Pancreas (tissue), 10 donors: ENCODE results near the gene RAET1G. TPM values are rescaled to one million over a fixed set of nuclear protein-coding genes. Genes with fewer than 3 reads are reported as not detected.
A peak's percentile ranks its signal among the peaks of the same experiment; 100 is the strongest.
"Not testable (repeated sequence)": the region's sequence is repeated elsewhere in the genome, so short reads cannot be mapped to it uniquely, and the experiment has no call there.

Experiments
- ATAC-seq, 4 donors: fragments of 200-7000 bp; cut with Tn5 transposase; one replicate each; pipeline versions ENCODE4 v1.8.0 to v1.9.1; 2020; ENCODE audit warnings: mild to moderate bottlenecking in 4 of 4, moderate library complexity in 4 of 4
- DNase-seq, 6 donors: peaks; one replicate each; pipeline ENCODE4 v3.0.0-alpha.2; 2020
- FAIRE-seq: peaks from 2 replicates; lab custom pipeline; 2012; peaks lifted over from hg19 to GRCh38; lab: Jason Lieb, UNC
- H3K27ac ChIP-seq, 4 donors: fragments of 200-600 bp; sonication (generic); 1 replicate in 3 of 4; 2 replicates in 1 of 4; pipeline versions ENCODE4 v1.5.0 to v1.8.0; 2020
- H3K27me3 ChIP-seq, 4 donors: fragments of 200-600 bp; one replicate each; pipeline ENCODE4 v1.8.0; 2021
- H3K36me3 ChIP-seq, 3 donors: fragments of 200-600 bp; sonication (generic) in 1 of 3; one replicate each; pipeline versions ENCODE4 v1.5.0 to v1.8.0; 2020 to 2021
- H3K4me1 ChIP-seq, 3 donors: fragments of 200-600 bp; one replicate each; pipeline ENCODE4 v1.8.0; 2021
- H3K4me3 ChIP-seq, 4 donors: fragments of 200-600 bp; sonication (generic) in 2 of 4; one replicate each; pipeline versions ENCODE4 v1.5.0 to v1.8.0; 2020 to 2021
- H3K9me3 ChIP-seq, 4 donors: fragments of 200-600 bp; one replicate each; pipeline ENCODE4 v1.8.0; 2021
- WGBS, 2 donors: extraction: QIAGEN DNeasy Blood & Tissue Kit; methylation state at CpG; one replicate each; pipeline ENCODE4 v1.1.7; 2013; 5-methylcytosine and 5-hydroxymethylcytosine counted together
- intact Hi-C, 3 donors: fragments of 100-400 bp; cut with DNase I; formaldehyde crosslinking; loops; one replicate each; pipeline versions ENCODE4 v1.11.1 to v1.14.2; 2022
- polyA plus RNA-seq, 2 donors: library from polyadenylated mRNA; stranded (reverse); fragments of 200-250 nt; gene quantifications; one replicate each; pipeline ENCODE4 v1.2.3, GENCODE V29; 2013
- total RNA-seq, 6 donors: library from RNA; stranded (reverse); fragmentation: NEBNext Ultra II Directional in 4 of 6; extraction: Animal tissue kit (Norgen Biotek cat#: 25700) in 4 of 6; gene quantifications; one replicate each; pipeline versions ENCODE4 v1.2.1 to v1.2.4, GENCODE V29; 2021 to 2023
- TF ChIP-seq, protein P1 (sequence below), 4 donors: fragments of 200-600 bp; sonication (generic) in 3 of 4; IDR thresholded peaks; one replicate each; pipeline versions ENCODE4 v1.5.0 to v1.8.0; 2021; ENCODE audit warnings: antibody characterized with exemption in 4 of 4
- donor health status: healthy with polysubstance abuse.
- donor health status: DM: no; HTN: no; CAD: no; lungs with moderate emphysema.
- donor health status: DM: no; HTN: no; CAD: no.
- donor health status: control.
- donor health status: control.
- donor health status: Bipolar disorder and iron deficiency.
- donor health status: DM: yes; HTN: yes; CAD: no.
- donor health status: DM: no; HTN: no; CAD: no.
- donor health status: DM: no; HTN: no; CAD: no.
- donor health status: DM: yes; HTN: yes; CAD: no.

Gene RAET1G
- total RNA-seq (under 1 TPM in 1 of 6 donors, not detected in 5; 0.31 TPM), polyA plus RNA-seq (under 1 TPM in 1 of 2 donors, not detected in 1; 0.30 TPM)

GRCh38 chr6:149922642-149923326 lies at the start of gene RAET1G:
Gene RAET1G (minus strand): TSS chr6:149923121. CDS start chr6:149923010, 111 bp downstream.
- H3K36me3 ChIP-seq, result no peaks in the 10 kb centered on the region
- TF ChIP-seq, protein P1, sequence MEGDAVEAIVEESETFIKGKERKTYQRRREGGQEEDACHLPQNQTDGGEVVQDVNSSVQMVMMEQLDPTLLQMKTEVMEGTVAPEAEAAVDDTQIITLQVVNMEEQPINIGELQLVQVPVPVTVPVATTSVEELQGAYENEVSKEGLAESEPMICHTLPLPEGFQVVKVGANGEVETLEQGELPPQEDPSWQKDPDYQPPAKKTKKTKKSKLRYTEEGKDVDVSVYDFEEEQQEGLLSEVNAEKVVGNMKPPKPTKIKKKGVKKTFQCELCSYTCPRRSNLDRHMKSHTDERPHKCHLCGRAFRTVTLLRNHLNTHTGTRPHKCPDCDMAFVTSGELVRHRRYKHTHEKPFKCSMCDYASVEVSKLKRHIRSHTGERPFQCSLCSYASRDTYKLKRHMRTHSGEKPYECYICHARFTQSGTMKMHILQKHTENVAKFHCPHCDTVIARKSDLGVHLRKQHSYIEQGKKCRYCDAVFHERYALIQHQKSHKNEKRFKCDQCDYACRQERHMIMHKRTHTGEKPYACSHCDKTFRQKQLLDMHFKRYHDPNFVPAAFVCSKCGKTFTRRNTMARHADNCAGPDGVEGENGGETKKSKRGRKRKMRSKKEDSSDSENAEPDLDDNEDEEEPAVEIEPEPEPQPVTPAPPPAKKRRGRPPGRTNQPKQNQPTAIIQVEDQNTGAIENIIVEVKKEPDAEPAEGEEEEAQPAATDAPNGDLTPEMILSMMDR (IDR thresholded peaks at IDR 0.05), result no peak
- peak within 1 kb of the TSS; percentile 10 to 61 (median 26) for H3K4me3 ChIP-seq
- WGBS, 2 donors, result 1% methylated on average over 37 to 40 of the region's 40 CpGs
- H3K4me1 ChIP-seq, result peaks cover 0 to 3% (median 0%) of the 10 kb centered on the region in 3 donors
- ATAC-seq, result peak; percentile 79 to 90 (median 86)
- no peaks in the 10 kb centered on the region for H3K9me3 ChIP-seq
- intact Hi-C loops, result loop anchor here in 1 of 3 donors (5.0 kb wide), 1 partner anchor 85 kb away; no protein-coding TSS in a partner anchor
- peak; percentile 81 to 92 (median 88) for DNase-seq
- FAIRE-seq, result peak; percentile 32
- no peak within 1 kb of the TSS for H3K27ac ChIP-seq
- H3K27me3 ChIP-seq, result no peaks in the 10 kb centered on the region

GRCh38 chr6:149969635-149970034 lies 46.7 kb upstream of the RAET1G start:
- TF ChIP-seq, protein P1 (IDR thresholded peaks at IDR 0.05), result no peak
- DNase-seq (no peak), FAIRE-seq (no peak), ATAC-seq (no peak)
- intact Hi-C loops, result no loop called here
- 67 to 83% methylated on average over 2 of the region's 2 CpGs for WGBS, 2 donors
- no peaks in the 10 kb centered on the region for H3K36me3 ChIP-seq
- H3K9me3 ChIP-seq, result no peaks in the 10 kb centered on the region
- peaks cover 0 to 1% (median 0%) of the 10 kb centered on the region in 3 donors for H3K4me1 ChIP-seq
- peaks cover 0 to 5% (median 0%) of the 10 kb centered on the region in 4 donors for H3K27me3 ChIP-seq
- H3K4me3 ChIP-seq, result no peak overlapping the region
- no peak overlapping the region for H3K27ac ChIP-seq

- H3K9me3 ChIP-seq, H3K27ac ChIP-seq, H3K36me3 ChIP-seq, intact Hi-C loops, DNase-seq, H3K4me3 ChIP-seq, ATAC-seq, FAIRE-seq, H3K27me3 ChIP-seq, H3K4me1 ChIP-seq: not testable (repeated sequence)
- 76 to 85% methylated on average over 2 of the region's 2 CpGs for WGBS, 2 donors
Measured at GRCh38 chr6:149968909-149969308, 46.0 kb upstream of the RAET1G start.

DNA sequence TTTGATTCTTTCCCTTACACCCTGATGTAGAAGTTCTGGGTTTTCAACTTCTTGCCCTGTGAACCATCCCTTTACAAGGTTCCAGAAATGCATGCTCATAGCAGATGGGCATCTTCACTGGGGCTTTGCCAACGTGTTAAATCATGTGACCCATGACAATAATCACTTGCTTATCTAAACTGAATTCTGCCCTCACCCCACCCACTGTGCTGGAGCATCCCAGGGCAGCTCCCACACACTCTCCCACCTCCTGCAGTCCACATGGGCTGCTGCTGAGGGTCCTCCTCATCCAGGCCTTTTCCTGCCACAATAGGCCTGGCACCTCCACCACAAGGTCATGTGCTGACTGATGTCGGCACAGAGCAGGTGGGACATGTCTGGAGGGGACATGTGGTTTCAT lies 45.1 kb upstream of the RAET1G start:
- 54 to 65% methylated on average over 2 of the region's 2 CpGs for WGBS, 2 donors
- ATAC-seq, H3K4me1 ChIP-seq, DNase-seq, FAIRE-seq, H3K9me3 ChIP-seq, intact Hi-C loops, H3K36me3 ChIP-seq, H3K4me3 ChIP-seq, H3K27ac ChIP-seq: not testable (repeated sequence)
- peaks cover 0 to 14% (median 0%) of the 10 kb centered on the region in 4 donors for H3K27me3 ChIP-seq

DNA sequence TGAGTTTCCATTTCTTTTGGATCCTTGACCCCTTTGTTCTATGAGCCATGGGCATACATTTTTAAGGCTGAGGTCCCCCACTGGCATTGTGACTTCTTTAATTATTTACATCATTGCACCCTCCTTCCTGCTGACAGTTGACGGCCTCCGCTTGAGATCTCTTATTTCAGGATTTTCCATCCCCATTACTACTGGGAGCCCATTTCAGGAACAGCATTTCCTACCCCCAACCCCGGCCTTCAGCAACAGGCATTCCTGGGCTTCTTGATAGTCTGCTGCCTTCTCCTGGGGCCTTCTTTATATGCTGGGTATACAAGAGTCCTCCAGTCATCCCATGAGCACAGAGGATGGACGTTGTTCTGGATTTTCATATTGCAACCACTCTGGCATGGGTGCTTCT lies 44.7 kb upstream of the RAET1G start:
- no peak for ATAC-seq
- FAIRE-seq, result no peak
- no peak for DNase-seq
- Histone ChIP-seq H3K27ac (no peak overlapping the region), H3K4me1 (peaks cover 0 to 5% (median 0%) of the 10 kb centered on the region in 3 donors), H3K36me3 (no peaks in the 10 kb centered on the region), H3K9me3 (no peaks in the 10 kb centered on the region), H3K4me3 (no peak overlapping the region), H3K27me3 (peaks cover 0 to 15% (median 0%) of the 10 kb centered on the region in 4 donors)
- intact Hi-C loops, result no loop called here
- TF ChIP-seq, protein P1 (IDR thresholded peaks at IDR 0.05), result no peak
- WGBS, 2 donors, result 81 to 91% methylated on average over 4 of the region's 4 CpGs

GRCh38 chr6:149966319-149966718 lies 43.4 kb upstream of the RAET1G start:
- WGBS, 2 donors, result 93 to 100% methylated on average over 2 of the region's 2 CpGs
- H3K4me3 ChIP-seq, H3K9me3 ChIP-seq, FAIRE-seq, H3K27ac ChIP-seq, DNase-seq, H3K36me3 ChIP-seq, H3K4me1 ChIP-seq, intact Hi-C loops, ATAC-seq: not testable (repeated sequence)
- H3K27me3 ChIP-seq, result peaks cover 0 to 15% (median 0%) of the 10 kb centered on the region in 4 donors
